Choroid plexus epithelial cell (primary cell): ENCODE data around the gene SLC1A4.
"Not testable (repeated sequence)": the region's sequence is repeated elsewhere in the genome, so short reads cannot be mapped to it uniquely, and the experiment has no call there.

ENCODE experiments used
- DNase-seq: peaks from one replicate; pipeline ENCODE4 v3.0.0-alpha.2; 2010; ENCODE audit warnings: low read depth
- H3K4me3 ChIP-seq: 2 replicates; pipeline ENCODE4 v1.5.1; 2011; ENCODE audit warnings: low read depth, mild to moderate bottlenecking, control low read depth, low read length, moderate library complexity
- TF ChIP-seq, protein P1 (sequence below): conservative IDR thresholded peaks from 2 replicates; pipeline ENCODE4 v1.5.1; 2011; ENCODE audit warnings: low read depth, mild to moderate bottlenecking, control low read depth, inconsistent platforms, low read length, moderate library complexity

Gene SLC1A4

DNA sequence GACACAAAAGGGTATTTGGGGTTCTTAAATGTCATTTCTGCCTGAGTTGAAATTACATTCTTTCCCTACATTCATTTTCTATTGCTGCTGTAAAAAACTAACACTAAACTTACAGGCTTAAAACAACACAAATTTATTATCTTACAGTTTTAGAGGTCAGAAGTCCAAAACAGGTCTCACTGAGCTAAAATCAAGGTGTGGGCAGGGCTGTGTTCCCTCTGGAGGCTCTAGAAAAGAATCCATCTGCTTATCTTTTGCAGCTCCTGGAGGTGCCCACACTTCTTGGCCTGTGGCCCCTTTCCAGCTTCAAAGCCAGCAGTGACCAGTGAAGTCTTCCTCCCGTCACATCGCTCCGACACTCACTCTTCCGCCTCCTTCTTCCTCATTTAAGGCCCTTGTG is 23.2 kb upstream of the SLC1A4 start:
- DNase-seq, result no peak
- H3K4me3 ChIP-seq, result no peak overlapping the region
- TF ChIP-seq, protein P1, sequence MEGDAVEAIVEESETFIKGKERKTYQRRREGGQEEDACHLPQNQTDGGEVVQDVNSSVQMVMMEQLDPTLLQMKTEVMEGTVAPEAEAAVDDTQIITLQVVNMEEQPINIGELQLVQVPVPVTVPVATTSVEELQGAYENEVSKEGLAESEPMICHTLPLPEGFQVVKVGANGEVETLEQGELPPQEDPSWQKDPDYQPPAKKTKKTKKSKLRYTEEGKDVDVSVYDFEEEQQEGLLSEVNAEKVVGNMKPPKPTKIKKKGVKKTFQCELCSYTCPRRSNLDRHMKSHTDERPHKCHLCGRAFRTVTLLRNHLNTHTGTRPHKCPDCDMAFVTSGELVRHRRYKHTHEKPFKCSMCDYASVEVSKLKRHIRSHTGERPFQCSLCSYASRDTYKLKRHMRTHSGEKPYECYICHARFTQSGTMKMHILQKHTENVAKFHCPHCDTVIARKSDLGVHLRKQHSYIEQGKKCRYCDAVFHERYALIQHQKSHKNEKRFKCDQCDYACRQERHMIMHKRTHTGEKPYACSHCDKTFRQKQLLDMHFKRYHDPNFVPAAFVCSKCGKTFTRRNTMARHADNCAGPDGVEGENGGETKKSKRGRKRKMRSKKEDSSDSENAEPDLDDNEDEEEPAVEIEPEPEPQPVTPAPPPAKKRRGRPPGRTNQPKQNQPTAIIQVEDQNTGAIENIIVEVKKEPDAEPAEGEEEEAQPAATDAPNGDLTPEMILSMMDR, result no peak

DNA sequence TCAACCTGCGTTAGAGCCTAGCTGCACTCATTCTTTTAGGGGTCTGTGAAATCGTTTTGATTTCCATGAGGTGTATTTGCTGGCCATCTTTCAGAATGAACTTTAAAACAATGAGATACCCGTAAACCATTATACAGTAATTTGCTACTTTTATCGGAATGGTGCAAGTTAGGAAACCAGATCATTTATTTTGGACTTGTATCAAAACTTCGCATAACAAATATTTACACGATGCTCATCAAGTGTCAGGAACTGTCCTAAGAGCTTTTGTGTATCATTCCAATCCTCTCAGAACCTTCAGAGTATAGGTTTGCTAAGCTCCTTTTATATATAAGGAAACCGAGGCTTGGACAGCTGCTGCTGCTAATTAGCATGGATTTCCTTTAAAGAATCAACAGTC is 22.4 kb upstream of the SLC1A4 start:
- no peak overlapping the region for H3K4me3 ChIP-seq
- DNase-seq, result no peak
- TF ChIP-seq, protein P1, result no peak

DNA sequence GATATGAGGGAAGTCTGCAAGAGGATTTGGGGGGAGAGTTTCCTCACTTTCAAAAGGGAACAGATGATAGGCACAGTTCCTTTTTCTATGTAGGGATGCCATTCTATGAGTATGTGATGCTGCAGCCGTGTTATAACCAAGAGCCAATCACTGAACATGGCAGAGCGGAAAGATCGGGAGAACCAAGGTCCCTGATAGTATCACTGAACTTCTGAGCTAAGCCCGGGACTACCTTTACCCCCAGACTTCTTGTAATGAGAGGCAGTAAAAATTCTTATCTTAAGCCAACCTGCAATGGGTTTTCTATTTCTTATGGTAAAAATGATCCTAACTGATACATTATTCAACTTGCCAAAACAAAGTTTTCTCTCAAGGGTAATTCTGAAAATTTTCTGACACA is 21.6 kb upstream of the SLC1A4 start:
- no peak overlapping the region for H3K4me3 ChIP-seq
- TF ChIP-seq, protein P1, result no peak
- no peak for DNase-seq

DNA sequence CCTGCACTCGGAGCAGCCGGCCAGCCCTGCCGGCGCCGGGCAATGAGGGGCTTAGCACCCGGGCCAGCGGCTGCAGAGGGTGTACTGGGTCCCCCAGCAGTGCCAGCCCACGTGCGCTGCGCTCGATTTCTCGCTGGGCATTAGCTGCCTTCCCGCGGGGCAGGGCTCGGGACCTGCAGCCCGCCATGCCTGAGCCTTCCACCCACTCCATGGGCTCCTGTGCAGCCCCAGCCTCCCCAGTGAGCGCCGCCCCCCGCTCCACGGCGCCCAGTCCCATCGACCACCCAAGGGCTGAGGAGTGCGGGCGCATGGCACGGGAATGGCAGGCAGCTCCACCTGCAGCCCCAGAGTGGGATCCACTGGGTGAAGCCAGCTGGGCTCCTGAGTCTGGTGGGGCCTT is 20.1 kb upstream of the SLC1A4 start:
- H3K4me3 ChIP-seq, DNase-seq: not testable (repeated sequence)

DNA sequence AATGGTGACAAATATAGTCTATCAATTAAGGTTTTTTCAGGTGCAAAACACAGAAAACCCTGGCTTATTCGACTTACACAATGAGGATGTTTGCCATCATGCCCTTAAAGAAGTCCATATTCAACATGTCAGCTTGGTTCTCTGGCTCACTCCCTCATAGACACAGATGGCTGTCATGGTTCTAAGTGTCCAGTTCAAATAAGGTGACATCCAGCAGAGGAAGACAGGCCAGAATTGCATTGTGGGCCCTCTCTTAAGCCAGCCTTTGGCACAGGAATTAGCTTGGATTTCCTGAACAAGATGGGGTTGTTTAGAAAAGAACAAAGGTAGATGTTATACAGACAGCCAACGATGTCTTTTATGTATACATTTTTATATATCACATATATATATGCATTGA is 18.7 kb upstream of the SLC1A4 start:
- TF ChIP-seq, protein P1, result no peak
- H3K4me3 ChIP-seq, result no peak overlapping the region
- DNase-seq, result no peak

DNA sequence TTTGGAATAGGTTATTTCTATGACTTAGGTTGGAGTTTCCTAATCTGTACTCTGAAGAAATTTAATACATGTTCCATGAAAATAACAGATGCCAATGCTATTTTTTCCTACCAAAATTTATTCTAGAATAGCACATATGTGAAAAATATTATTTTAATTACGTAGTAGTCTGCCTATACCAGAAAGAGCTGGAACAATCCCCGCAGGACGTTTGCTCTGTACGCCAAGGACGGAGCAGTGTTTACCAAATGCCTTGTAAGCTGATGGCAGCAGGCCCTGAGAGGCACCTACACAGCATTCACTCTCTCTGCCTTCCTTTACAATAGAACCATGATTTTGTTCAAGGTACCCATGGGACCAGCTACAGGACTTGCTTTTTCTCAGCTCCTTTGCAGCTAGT is 16.8 kb upstream of the SLC1A4 start:
- H3K4me3 ChIP-seq, result no peak overlapping the region
- TF ChIP-seq, protein P1, result no peak
- DNase-seq, result no peak

DNA sequence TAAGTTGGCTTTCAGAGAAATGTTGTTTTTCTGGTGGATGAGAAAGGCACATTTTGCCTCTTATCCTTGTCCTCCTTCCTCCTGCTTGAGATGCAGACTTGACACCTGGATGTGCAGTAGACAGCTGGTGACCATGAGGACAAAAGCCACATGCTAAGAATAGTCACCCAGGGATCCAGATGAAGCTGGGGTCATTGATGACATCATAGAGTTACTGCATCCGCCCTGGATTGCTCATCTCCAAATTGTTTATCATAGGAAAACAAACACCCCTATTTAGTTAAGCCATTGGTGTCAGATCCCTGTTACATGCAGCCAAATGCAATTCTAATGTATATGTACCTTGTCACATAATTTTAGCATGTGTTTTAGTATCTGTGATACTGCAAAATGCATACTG is 16.3 kb upstream of the SLC1A4 start:
- no peak for DNase-seq
- H3K4me3 ChIP-seq, result no peak overlapping the region
- TF ChIP-seq, protein P1, result no peak
